ENCODE measurements around the gene PRKG1. TPM values are rescaled to one million over a fixed set of nuclear protein-coding genes. Genes with fewer than 3 reads are reported as not detected.

Gene PRKG1
- total RNA-seq (2014; rRNA removed; shearing (Covaris generic)) = 21.8 TPM in 2 replicates
- polyA plus RNA-seq (2016; fragmentation: Nextera tagmentation; extraction: Ambion mirVana) = 9.4 and 10.7 TPM in 2 replicates

GRCh38 chr10:51074238-51075028 lies at the start of gene PRKG1:
Gene PRKG1 (plus strand): TSS chr10:51074487.
- in situ Hi-C loops (cut with MboI) = loop anchor here (25.0 kb wide), 1 partner anchor 888 kb away; no protein-coding TSS in a partner anchor
- H2AFZ ChIP-seq = peak within 1 kb of the TSS; percentile 81
- H3K9me3 ChIP-seq (ENCODE audit: low read depth) = no peaks in the 10 kb centered on the region
- no peaks in the 10 kb centered on the region for H3K36me3 ChIP-seq (ENCODE audit: low read depth)
- peak; percentile 89 for DNase-seq
- peaks cover 15% of the 10 kb centered on the region for H3K4me1 ChIP-seq (ENCODE audit: insufficient read depth)
- 1 to 2% methylated on average over 49 to 57 of the region's 59 CpGs for WGBS, 2 experiments (ENCODE audit: low coverage in 1 of 2, low lambda C conversion rate in 2 of 2, missing lambda C conversion rate in 2 of 2)
- peak within 1 kb of the TSS; percentile 93 for H3K4me2 ChIP-seq (ENCODE audit: unreplicated experiment)
- H3K4me3 ChIP-seq = peak within 1 kb of the TSS; percentile 83
- no peaks in the 10 kb centered on the region for H3F3A ChIP-seq (ENCODE audit: insufficient read depth)
- H3K9ac ChIP-seq = peak within 1 kb of the TSS; percentile 72
- peaks cover 36% of the 10 kb centered on the region for H3K79me2 ChIP-seq (ENCODE audit: insufficient read depth)
- H3K9me2 ChIP-seq (ENCODE audit: insufficient read depth) = no peaks in the 10 kb centered on the region
- no peaks in the 10 kb centered on the region for H4K20me1 ChIP-seq (ENCODE audit: insufficient read depth)
- no peak for TF ChIP-seq EZH2phosphoT487 (IDR thresholded peaks at IDR 0.05; ENCODE audit: insufficient read depth, low read depth)
- no peak for TF ChIP-seq EZH2 (IDR thresholded peaks at IDR 0.05; ENCODE audit: insufficient read depth, poor library complexity, severe bottlenecking)
- peak within 1 kb of the TSS; percentile 42 for H3K27ac ChIP-seq
- no peaks in the 10 kb centered on the region for H3K27me3 ChIP-seq (replicated peaks; ENCODE audit: insufficient read depth)

DNA sequence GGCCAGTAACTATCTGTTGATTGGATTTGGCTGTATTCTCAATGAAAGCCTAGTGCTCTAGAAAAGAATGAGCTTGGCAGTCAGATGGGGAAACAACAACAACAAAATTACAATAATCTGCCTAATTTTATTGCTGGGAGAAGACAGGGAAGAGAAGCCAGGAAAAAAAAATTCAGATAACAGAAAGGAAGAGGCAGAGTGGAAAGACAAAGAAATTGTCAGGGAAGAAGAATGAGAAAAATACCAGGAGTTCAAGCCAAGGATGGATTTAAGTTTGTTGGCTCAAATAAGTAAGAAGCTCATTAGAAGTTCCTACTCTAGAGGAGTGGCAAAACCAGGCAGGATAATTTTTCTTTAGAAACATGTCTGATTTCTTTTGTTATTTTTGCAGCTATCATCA lies 45.9 kb upstream of the PRKG1 start:
- Histone ChIP-seq H3K9ac (no peak overlapping the region), H2AFZ (no peak overlapping the region), H3K79me2 (ENCODE audit: insufficient read depth) (peaks cover 29% of the 10 kb centered on the region; the same call in 1 of the 2 replicates), H3K4me1 (ENCODE audit: insufficient read depth) (peaks cover 19% of the 10 kb centered on the region), H3K27ac (peak overlapping the region; percentile 69), H3K4me2 (ENCODE audit: unreplicated experiment) (peak overlapping the region; percentile 56), H3K9me3 (ENCODE audit: low read depth) (no peaks in the 10 kb centered on the region), H3K27me3 (replicated peaks; ENCODE audit: insufficient read depth) (no peaks in the 10 kb centered on the region), H4K20me1 (ENCODE audit: insufficient read depth) (no peaks in the 10 kb centered on the region), H3K9me2 (ENCODE audit: insufficient read depth) (no peaks in the 10 kb centered on the region), H3K36me3 (ENCODE audit: low read depth) (no peaks in the 10 kb centered on the region), H3K4me3 (no peak overlapping the region), H3F3A (ENCODE audit: insufficient read depth) (peaks cover 19% of the 10 kb centered on the region)
- DNase-seq = no peak
- no peak for TF ChIP-seq EZH2 (IDR thresholded peaks at IDR 0.05; ENCODE audit: insufficient read depth, poor library complexity, severe bottlenecking)
- no peak for TF ChIP-seq EZH2phosphoT487 (IDR thresholded peaks at IDR 0.05; ENCODE audit: insufficient read depth, low read depth)
- in situ Hi-C loops (cut with MboI) = no loop called here

DNA sequence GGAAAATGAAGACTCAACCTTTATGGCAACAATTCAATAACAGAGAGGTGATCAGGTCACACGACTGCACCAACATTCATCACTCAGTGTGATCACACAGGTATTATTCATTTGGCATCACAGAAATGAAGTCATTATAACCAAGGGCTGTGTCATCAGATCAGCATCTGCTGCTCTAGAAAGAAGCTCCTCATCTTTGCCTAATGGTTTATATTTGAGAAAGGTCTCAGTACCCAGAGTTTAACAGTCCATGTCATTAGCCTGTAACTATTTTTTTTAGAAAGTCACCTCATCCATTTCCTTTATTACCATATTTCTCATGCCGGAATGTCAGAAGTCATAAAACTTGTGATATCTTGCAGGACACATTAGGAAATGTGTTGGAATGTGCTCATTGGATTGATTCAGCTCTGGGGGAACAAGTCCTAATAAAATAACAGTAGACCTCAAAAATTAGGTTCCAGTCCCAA lies 45.1 kb upstream of the PRKG1 start:
- H3K4me3 ChIP-seq = no peak overlapping the region
- H3K4me2 ChIP-seq (ENCODE audit: unreplicated experiment) = peak overlapping the region; percentile 56
- H2AFZ ChIP-seq = no peak overlapping the region
- peaks cover 19% of the 10 kb centered on the region for H3K4me1 ChIP-seq (ENCODE audit: insufficient read depth)
- H4K20me1 ChIP-seq (ENCODE audit: insufficient read depth) = no peaks in the 10 kb centered on the region
- 0 to 2% methylated on average over 2 of the region's 2 CpGs for WGBS, 2 experiments (ENCODE audit: low coverage in 1 of 2, low lambda C conversion rate in 2 of 2, missing lambda C conversion rate in 2 of 2)
- H3K36me3 ChIP-seq (ENCODE audit: low read depth) = no peaks in the 10 kb centered on the region
- no peak overlapping the region for H3K9ac ChIP-seq
- H3K79me2 ChIP-seq (ENCODE audit: insufficient read depth) = peaks cover 37% of the 10 kb centered on the region
- in situ Hi-C loops (cut with MboI) = no loop called here
- H3K27ac ChIP-seq = peak overlapping the region; percentile 69
- H3K9me3 ChIP-seq (ENCODE audit: low read depth) = no peaks in the 10 kb centered on the region
- DNase-seq = peak; percentile 79
- no peak for TF ChIP-seq EZH2 (IDR thresholded peaks at IDR 0.05; ENCODE audit: insufficient read depth, poor library complexity, severe bottlenecking)
- no peak for TF ChIP-seq EZH2phosphoT487 (IDR thresholded peaks at IDR 0.05; ENCODE audit: insufficient read depth, low read depth)
- peaks cover 19% of the 10 kb centered on the region for H3F3A ChIP-seq (ENCODE audit: insufficient read depth)
- no peaks in the 10 kb centered on the region for H3K9me2 ChIP-seq (ENCODE audit: insufficient read depth)
- H3K27me3 ChIP-seq (replicated peaks; ENCODE audit: insufficient read depth) = no peaks in the 10 kb centered on the region

- Histone ChIP-seq H3K27me3 (replicated peaks; ENCODE audit: insufficient read depth) (no peaks in the 10 kb centered on the region), H3K9me3 (ENCODE audit: low read depth) (no peaks in the 10 kb centered on the region), H3K79me2 (ENCODE audit: insufficient read depth) (peaks cover 44% of the 10 kb centered on the region), H3F3A (ENCODE audit: insufficient read depth) (peaks cover 19% of the 10 kb centered on the region), H3K4me3 (no peak overlapping the region), H3K9me2 (ENCODE audit: insufficient read depth) (no peaks in the 10 kb centered on the region), H3K4me1 (ENCODE audit: insufficient read depth) (peaks cover 19% of the 10 kb centered on the region), H3K4me2 (ENCODE audit: unreplicated experiment) (no peak overlapping the region), H4K20me1 (ENCODE audit: insufficient read depth) (no peaks in the 10 kb centered on the region), H3K9ac (no peak overlapping the region), H2AFZ (no peak overlapping the region), H3K27ac (no peak overlapping the region), H3K36me3 (ENCODE audit: low read depth) (no peaks in the 10 kb centered on the region)
- 56 to 86% methylated on average over 2 of the region's 2 CpGs for WGBS, 2 experiments (ENCODE audit: low coverage in 1 of 2, low lambda C conversion rate in 2 of 2, missing lambda C conversion rate in 2 of 2)
- in situ Hi-C loops (cut with MboI) = no loop called here
- DNase-seq = peak; percentile 22
- no peak for TF ChIP-seq EZH2phosphoT487 (IDR thresholded peaks at IDR 0.05; ENCODE audit: insufficient read depth, low read depth)
- no peak for TF ChIP-seq EZH2 (IDR thresholded peaks at IDR 0.05; ENCODE audit: insufficient read depth, poor library complexity, severe bottlenecking)
Measured at GRCh38 chr10:51030480-51030879, 43.8 kb upstream of the PRKG1 start.

Data from GM23248 (cell line).